HUDEP-2 (cell line): Measurements from ENCODE around the gene HMOX2.

Source experiments
- DNase-seq, 76 experiments: peaks; one replicate each; lab custom pipeline; 2025; ENCODE audit not compliant: unreplicated experiment in 76 of 76; lab: John Stamatoyannopoulos, UW

HMOX2 gene

DNA sequence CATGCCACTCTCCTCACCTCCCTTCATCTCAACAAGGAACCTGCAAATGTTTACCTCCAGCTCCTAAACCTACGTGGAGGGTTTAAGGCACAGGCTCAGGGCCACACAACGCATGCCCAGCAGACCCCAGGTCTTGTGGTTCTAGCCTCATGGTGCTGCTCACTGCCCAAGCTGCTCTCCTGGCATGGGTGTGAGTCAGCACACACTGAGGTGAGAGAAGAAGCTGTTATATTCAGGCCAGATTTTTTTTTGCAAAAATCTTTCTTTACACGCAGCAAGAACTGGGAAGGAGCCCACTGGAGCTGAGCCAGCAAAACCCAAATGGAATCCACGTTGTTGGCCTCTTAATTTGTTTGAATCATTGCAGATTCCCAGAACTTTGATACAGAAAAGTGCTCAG, 74.4 kb downstream of the HMOX2 start:
- no peak for DNase-seq

DNA sequence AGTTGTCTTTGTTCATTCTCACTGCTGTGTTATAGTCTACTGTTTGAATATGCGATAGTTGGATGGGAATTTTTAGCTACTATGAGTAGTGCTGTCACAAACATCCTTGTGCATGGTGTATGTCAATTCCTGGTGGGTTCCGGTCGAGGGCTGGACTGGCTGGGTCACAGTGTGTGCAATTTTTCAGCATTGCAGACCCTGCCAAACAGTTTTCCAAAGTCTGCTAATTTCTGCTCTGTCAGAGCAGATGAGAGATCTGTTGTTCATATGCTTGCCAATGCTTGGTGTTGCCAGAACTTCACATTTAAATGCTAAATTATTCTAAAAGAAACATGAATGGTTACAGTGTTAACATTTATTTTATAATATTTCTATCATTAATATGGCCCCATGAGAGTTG, 76.3 kb downstream of the HMOX2 start:
- no peak for DNase-seq

DNA sequence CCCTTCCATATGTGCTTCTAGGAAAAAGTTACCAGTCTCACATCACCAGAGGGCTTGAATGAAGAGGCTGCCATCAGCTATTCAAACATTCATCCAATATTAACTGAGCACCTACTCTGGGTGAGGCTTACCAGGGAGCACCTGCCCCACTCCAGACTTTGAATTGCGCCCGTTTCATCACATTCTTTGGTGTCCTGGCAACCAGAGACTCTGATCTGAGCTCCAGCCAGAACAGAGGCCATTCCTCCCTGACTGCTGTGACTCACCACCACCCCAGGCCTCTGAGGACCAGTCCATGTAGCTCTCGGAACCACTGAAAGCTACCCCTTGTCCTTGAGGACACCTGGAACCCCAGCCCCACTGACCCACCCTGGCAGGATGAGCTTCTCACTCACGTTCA, 79.9 kb downstream of the HMOX2 start, which contains the start of gene C16orf96:
C16orf96 (plus strand) TSS at position 229 of the 400 bp plus-strand sequence; CDS start at position 379, 150 bp downstream.
- DNase-seq, result no peak

DNA sequence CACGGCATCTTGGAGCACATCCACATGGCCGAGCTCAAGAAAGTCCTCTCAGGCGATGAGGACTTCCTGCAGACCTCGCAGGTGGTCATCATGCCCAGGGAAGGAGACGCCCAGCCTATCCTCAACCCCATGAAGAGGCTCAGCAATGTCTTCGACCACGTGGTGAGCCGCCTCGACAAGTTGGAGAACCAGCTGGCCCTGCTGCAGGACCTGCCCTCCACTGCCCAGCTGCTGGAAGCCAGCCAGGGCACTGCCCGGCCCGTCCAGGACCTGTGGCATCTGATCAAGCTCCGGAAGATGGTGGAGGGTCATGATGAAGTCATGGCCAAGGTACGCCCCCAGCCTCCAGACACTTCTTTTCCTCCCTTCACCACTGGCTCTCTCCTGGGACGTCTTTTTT, 80.4 kb downstream of the HMOX2 start:
- DNase-seq, result no peak

DNA sequence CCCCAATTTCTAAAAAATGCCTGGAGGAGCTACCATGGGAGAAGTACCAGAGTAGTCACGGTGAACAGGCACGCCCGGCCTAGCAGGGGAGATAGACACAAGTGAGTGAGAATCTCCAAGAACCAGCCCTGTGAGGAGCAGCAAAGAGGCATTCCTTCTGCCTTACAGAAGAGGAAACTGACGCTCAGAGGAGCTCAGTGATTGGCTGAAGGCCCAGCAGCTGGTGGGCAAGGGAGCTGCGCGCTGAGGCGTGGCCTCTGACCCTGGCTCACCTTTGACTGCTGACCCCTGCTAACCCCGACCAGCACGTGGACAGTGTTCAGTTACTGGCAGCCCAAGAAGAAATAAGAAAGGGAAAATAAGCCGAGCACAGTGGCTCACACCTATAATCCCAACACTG, 81.8 kb downstream of the HMOX2 start:
- no peak for DNase-seq
